ENCODE measurements around the gene EVL. TPM values are rescaled to one million over a fixed set of nuclear protein-coding genes. Genes with fewer than 3 reads are reported as not detected.

EVL gene
- total and polyA plus RNA-seq, 2 of the 8 experiments (the other 6 are each of a cell fraction or from before 2014, with no cell fraction given) = 30.7 to 64.6 TPM

DNA sequence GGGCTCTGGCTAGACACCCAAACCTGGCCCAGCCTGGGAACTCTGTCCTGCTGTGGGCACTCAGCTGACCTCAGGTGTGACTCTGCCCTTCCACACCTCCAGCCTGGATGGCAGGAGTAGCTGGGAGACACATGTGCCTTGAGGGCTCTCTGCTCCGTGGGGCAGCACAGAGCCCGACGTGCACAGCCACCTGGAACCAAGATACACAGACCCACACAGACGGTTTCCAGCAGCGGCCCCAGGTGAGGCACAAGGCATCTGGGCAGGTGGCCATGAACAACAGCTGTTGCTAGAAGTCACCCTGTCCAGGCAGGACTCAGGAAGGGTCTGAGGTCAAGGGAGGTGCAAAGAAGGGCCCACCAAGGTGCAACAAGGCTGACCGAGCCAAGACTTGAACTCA lies 88.3 kb downstream of the EVL start (continued):
- TF ChIP-seq SAP30 (IDR thresholded peaks at IDR 0.05; ENCODE audit: insufficient read depth, insufficient replicate concordance, low read length) (no peak), KDM1A (IDR thresholded peaks at IDR 0.05; ENCODE audit: borderline replicate concordance, low read length) (no peak), POLR2A (IDR thresholded peaks at IDR 0.05; ENCODE audit: control extremely low read depth in 1 of 2, low read depth in 2 of 2, low read length in 2 of 2) (no peak)

All from H1 (cell line).